Muscle layer of colon (tissue), 2 donors: Measurements from ENCODE around the gene ABCC12.

Experiments
- H3K27ac ChIP-seq: one replicate; pipeline ENCODE4 v1.7.0; 2013; ENCODE audit warnings: low read depth, mild to moderate bottlenecking, low read length, moderate library complexity
- H3K27me3 ChIP-seq, 2 donors: one replicate each; pipeline ENCODE4 v1.7.0; 2013; ENCODE audit warnings: low read length in 2 of 2, mild to moderate bottlenecking in 2 of 2; ENCODE audit not compliant: insufficient read depth in 2 of 2, control insufficient read depth in 1 of 2
- H3K36me3 ChIP-seq: one replicate; pipeline ENCODE4 v1.7.0; 2013; ENCODE audit warnings: mild to moderate bottlenecking, low read length; ENCODE audit not compliant: insufficient read depth
- H3K4me1 ChIP-seq: one replicate; pipeline ENCODE4 v1.7.0; 2013; ENCODE audit warnings: mild to moderate bottlenecking, low read length; ENCODE audit not compliant: insufficient read depth
- H3K4me3 ChIP-seq, 2 donors: one replicate each; pipeline ENCODE4 v1.7.0; 2013; ENCODE audit warnings: low read length in 2 of 2, low read depth in 1 of 2, mild to moderate bottlenecking in 1 of 2, moderate library complexity in 1 of 2
- H3K9ac ChIP-seq: one replicate; pipeline ENCODE4 v1.7.0; 2013; ENCODE audit warnings: low read length
- H3K9me3 ChIP-seq: one replicate; pipeline ENCODE4 v1.7.0; 2013; ENCODE audit warnings: mild to moderate bottlenecking, low read length
- donor health status: abdominal sarcoma.
- donor health status: Adenocarcinoma of cecum.

Gene ABCC12

GRCh38 chr16:48164907-48165715 lies 9.3 kb upstream of the ABCC12 start:
- Histone ChIP-seq H3K4me3 (no peak overlapping the region), H3K9me3 (no peaks in the 10 kb centered on the region), H3K36me3 (no peaks in the 10 kb centered on the region), H3K27ac (no peak overlapping the region), H3K4me1 (no peaks in the 10 kb centered on the region), H3K9ac (no peak overlapping the region), H3K27me3 (no peaks in the 10 kb centered on the region)

- no peak overlapping the region for H3K4me3 ChIP-seq
- no peak overlapping the region for H3K9ac ChIP-seq
- no peaks in the 10 kb centered on the region for H3K36me3 ChIP-seq
- H3K27me3 ChIP-seq: no peaks in the 10 kb centered on the region
- no peaks in the 10 kb centered on the region for H3K9me3 ChIP-seq
- no peak overlapping the region for H3K27ac ChIP-seq
- H3K4me1 ChIP-seq: no peaks in the 10 kb centered on the region
Measured at GRCh38 chr16:48162839-48163410, 7.1 kb upstream of the ABCC12 start.

DNA sequence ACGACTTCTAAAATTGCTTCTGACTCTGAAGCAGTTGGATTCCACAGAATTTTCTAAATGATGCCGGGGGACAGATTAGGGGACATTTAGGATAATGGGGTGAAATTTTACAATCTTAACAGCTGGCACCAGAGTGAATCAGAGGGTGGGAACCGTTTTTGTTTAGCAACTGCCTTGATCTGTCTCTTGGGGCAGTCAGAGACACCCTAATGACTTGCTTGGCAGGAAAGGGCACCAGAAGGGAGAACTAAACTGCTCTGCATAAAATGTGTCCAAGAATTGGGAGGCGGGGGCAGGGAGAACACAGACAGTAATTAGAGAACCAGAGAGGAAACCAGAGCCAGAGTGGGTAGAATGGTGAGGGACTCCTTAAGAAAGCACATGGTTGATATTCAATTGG lies 6.1 kb upstream of the ABCC12 start:
- H3K9me3 ChIP-seq: no peaks in the 10 kb centered on the region
- H3K9ac ChIP-seq: no peak overlapping the region
- no peaks in the 10 kb centered on the region for H3K27me3 ChIP-seq
- H3K4me1 ChIP-seq: no peaks in the 10 kb centered on the region
- no peak overlapping the region for H3K4me3 ChIP-seq
- H3K36me3 ChIP-seq: no peaks in the 10 kb centered on the region
- H3K27ac ChIP-seq: no peak overlapping the region

DNA sequence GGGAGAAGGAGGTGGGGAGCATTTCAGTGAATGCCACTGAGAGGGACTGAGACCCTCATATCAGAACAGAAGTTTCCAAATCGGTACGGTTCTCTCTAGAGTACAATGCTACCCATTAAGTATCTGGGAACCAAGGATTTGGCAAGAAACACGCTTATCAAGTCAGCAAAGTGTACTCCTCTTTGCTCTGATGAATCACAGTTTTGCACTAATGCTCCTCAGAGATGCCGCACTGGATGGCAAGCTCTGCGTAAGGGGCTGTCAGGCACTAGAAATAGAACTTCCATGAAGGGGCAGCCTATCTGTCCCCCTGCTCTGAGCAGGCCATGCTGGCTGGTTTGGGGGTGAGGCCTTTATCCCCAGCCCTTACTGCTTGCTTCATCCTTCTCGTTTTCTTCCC lies 4.8 kb upstream of the ABCC12 start:
- Histone ChIP-seq H3K27ac (no peak overlapping the region), H3K4me3 (no peak overlapping the region), H3K4me1 (no peaks in the 10 kb centered on the region), H3K9ac (no peak overlapping the region), H3K36me3 (no peaks in the 10 kb centered on the region), H3K27me3 (no peaks in the 10 kb centered on the region), H3K9me3 (no peaks in the 10 kb centered on the region)

GRCh38 chr16:48158296-48158695 lies 2.5 kb upstream of the ABCC12 start:
- Histone ChIP-seq H3K4me1 (no peaks in the 10 kb centered on the region), H3K9ac (no peak overlapping the region), H3K4me3 (no peak overlapping the region), H3K27ac (no peak overlapping the region), H3K27me3 (peaks cover 0 to 3% of the 10 kb centered on the region in 2 donors), H3K36me3 (no peaks in the 10 kb centered on the region), H3K9me3 (no peaks in the 10 kb centered on the region)

DNA sequence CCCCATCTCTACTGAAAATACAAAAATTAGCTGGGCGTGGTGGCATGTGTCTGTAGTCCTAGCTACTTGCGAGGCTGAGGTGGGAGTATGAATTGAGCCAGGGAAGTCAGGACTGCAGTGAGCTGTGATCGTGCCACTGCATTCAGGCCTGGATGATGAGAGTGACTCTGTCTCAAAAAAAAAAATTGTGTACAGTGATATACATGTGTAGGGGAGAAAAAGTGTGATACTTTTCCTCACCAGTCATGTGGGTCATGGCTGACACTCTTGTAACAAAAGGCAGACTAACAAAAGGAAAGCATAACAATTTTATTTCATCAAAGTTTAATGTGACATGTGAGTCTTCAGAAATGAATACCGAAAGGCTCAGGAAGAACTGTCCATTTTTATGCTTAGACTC lies 2.0 kb upstream of the ABCC12 start:
- no peak overlapping the region for H3K4me3 ChIP-seq
- peaks cover 0 to 3% of the 10 kb centered on the region in 2 donors for H3K27me3 ChIP-seq
- H3K36me3 ChIP-seq: no peaks in the 10 kb centered on the region
- H3K9me3 ChIP-seq: no peaks in the 10 kb centered on the region
- no peaks in the 10 kb centered on the region for H3K4me1 ChIP-seq
- no peak overlapping the region for H3K27ac ChIP-seq
- no peak overlapping the region for H3K9ac ChIP-seq

DNA sequence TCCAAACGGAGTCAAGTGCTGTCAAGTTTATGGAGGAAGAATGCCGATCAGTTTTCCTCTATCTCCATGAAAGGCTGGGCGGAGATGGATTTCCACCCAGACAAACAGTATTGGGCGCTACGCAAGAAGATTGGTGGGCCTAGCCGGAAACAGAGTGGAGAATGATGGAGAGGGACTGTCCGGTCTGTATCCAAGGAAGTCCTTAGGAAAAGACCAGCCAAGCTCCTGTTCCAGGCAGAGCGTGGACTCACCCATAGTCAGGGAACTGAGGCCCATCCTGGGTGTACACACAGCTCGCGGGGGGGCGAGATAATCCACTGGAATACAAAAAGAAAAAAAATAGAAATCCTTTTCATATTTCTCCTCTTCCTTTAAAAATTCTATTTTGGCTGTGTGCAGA lies 1.5 kb upstream of the ABCC12 start:
- no peak overlapping the region for H3K9ac ChIP-seq
- no peak overlapping the region for H3K4me3 ChIP-seq
- no peak overlapping the region for H3K27ac ChIP-seq
- no peaks in the 10 kb centered on the region for H3K4me1 ChIP-seq
- H3K27me3 ChIP-seq: peaks cover 0 to 3% of the 10 kb centered on the region in 2 donors
- H3K9me3 ChIP-seq: no peaks in the 10 kb centered on the region
- H3K36me3 ChIP-seq: no peaks in the 10 kb centered on the region

DNA sequence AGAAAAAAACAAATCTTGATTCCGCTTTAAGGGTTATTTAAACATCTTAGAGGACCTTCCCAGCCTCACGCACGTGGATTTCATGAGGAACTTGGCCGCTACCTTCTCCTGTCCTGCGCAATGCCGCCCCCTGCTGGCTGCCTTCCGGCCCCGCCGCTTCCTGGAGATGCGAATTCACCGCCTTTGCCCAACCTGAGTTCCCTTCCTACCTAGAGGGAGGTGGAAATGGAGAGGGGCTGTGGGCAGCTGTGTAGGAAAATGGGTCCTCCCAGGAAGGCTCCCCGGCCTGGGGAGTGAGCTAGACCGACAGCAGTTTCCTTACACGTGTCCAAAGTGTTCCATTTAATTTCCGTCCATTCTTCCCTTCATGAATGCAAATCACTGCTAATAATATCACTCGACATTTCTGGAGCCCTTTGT lies 1.0 kb upstream of the ABCC12 start:
- Histone ChIP-seq H3K9ac (no peak overlapping the region), H3K36me3 (no peaks in the 10 kb centered on the region), H3K9me3 (no peaks in the 10 kb centered on the region)

DNA sequence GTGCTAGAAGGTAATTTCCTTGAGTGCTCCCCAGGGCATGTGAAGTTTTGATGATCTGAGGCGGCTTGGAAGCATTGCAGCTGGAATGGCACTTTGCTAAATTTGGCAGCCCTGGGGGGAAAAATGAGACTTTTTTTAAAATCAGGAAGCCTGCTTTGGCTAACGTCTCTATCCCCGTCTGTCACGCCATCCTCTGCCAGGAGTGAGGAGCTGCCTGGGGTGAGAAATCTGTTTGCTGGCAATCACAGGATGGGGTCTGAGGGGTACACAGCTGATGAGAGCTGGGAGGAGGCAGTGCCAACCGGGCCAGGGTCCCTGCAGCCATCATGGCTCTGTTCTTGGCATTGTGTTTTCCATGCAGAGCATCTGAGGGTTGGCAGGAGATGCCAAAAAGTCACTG lies 2.0 kb downstream of the ABCC12 start:
- peaks cover 0 to 3% of the 10 kb centered on the region in 2 donors for H3K27me3 ChIP-seq
- no peak overlapping the region for H3K9ac ChIP-seq
- H3K36me3 ChIP-seq: no peaks in the 10 kb centered on the region
- H3K4me1 ChIP-seq: no peaks in the 10 kb centered on the region
- H3K4me3 ChIP-seq: no peak overlapping the region
- no peaks in the 10 kb centered on the region for H3K9me3 ChIP-seq
- H3K27ac ChIP-seq: no peak overlapping the region

More for the DNA sequence above, 1.0 kb upstream of the ABCC12 start:
- Histone ChIP-seq H3K27me3 (peaks cover 0 to 3% of the 10 kb centered on the region in 2 donors), H3K4me1 (no peaks in the 10 kb centered on the region), H3K4me3 (no peak overlapping the region), H3K27ac (no peak overlapping the region)

DNA sequence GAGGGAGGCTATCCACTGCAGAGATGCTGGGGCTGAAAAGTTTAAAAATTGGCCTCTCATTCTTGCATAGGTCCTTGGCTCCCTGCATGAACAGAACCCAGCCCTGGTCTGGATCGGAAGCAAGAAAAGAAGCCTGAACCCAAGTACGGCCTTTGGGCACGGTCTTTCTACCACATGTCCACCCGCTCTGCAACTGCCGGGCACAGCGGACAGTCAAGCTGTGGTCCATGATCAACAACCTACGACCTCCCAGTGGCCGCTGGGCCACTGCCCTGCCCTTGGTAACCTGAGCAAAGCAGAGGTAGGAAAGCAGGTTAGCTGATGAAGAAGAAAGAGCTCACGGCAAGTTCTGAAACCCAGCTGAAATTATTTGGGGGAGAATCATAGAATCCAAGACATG lies 3.6 kb downstream of the ABCC12 start:
- H3K27me3 ChIP-seq: peaks cover 0 to 3% of the 10 kb centered on the region in 2 donors
- no peak overlapping the region for H3K9ac ChIP-seq
- H3K9me3 ChIP-seq: no peaks in the 10 kb centered on the region
- H3K4me3 ChIP-seq: no peak overlapping the region
- no peak overlapping the region for H3K27ac ChIP-seq
- H3K4me1 ChIP-seq: no peaks in the 10 kb centered on the region
- no peaks in the 10 kb centered on the region for H3K36me3 ChIP-seq

GRCh38 chr16:48150707-48151106 lies 5.1 kb downstream of the ABCC12 start:
- H3K27me3 ChIP-seq: peaks cover 0 to 3% of the 10 kb centered on the region in 2 donors
- no peak overlapping the region for H3K27ac ChIP-seq
- no peaks in the 10 kb centered on the region for H3K9me3 ChIP-seq
- H3K9ac ChIP-seq: no peak overlapping the region
- H3K36me3 ChIP-seq: no peaks in the 10 kb centered on the region
- no peaks in the 10 kb centered on the region for H3K4me1 ChIP-seq
- no peak overlapping the region for H3K4me3 ChIP-seq

GRCh38 chr16:48146710-48147109 lies 9.1 kb downstream of the ABCC12 start:
- Histone ChIP-seq H3K36me3 (no peaks in the 10 kb centered on the region), H3K4me1 (no peaks in the 10 kb centered on the region), H3K9me3 (no peaks in the 10 kb centered on the region), H3K9ac (no peak overlapping the region), H3K4me3 (no peak overlapping the region), H3K27me3 (no peaks in the 10 kb centered on the region), H3K27ac (no peak overlapping the region)
